NK-92 treated with Interleukin-12 subunit alpha and Interleukin-12 subunit beta, amount 100 ng/mL, for 24 hours (cell line): ENCODE results near the gene C3orf22.
"Not testable (repeated sequence)": the region's sequence is repeated elsewhere in the genome, so short reads cannot be mapped to it uniquely, and the experiment has no call there.

Experiments used
- DNase-seq: peaks from one replicate; lab custom pipeline; 2025; lab: John Stamatoyannopoulos, UW

Gene C3orf22

GRCh38 chr3:126558336-126559071 lies at the start of gene C3orf22:
Gene C3orf22 (minus strand): TSS chr3:126558932. CDS start chr3:126553390, 5,542 bp downstream.
- no peak for DNase-seq

- peak; percentile 76 for DNase-seq
These were observed 48.6 kb upstream of the C3orf22 start for GRCh38 chr3:126607214-126607908.

GRCh38 chr3:126606001-126606400 lies 47.3 kb upstream of the C3orf22 start:
- no peak for DNase-seq

GRCh38 chr3:126604691-126605090 lies 46.0 kb upstream of the C3orf22 start:
- no peak for DNase-seq

- no peak for DNase-seq
These were observed 40.4 kb upstream of the C3orf22 start for GRCh38 chr3:126599101-126599500.

- DNase-seq, result not testable (repeated sequence)
These were observed 36.7 kb upstream of the C3orf22 start for GRCh38 chr3:126595479-126595878.

- not testable (repeated sequence) for DNase-seq
These were observed 32.8 kb upstream of the C3orf22 start for GRCh38 chr3:126591515-126591914.

GRCh38 chr3:126582311-126582710 lies 23.6 kb upstream of the C3orf22 start:
- no peak for DNase-seq

GRCh38 chr3:126581569-126581968 lies 22.8 kb upstream of the C3orf22 start:
- DNase-seq, result no peak

- no peak for DNase-seq
These were observed 22.0 kb upstream of the C3orf22 start for GRCh38 chr3:126580746-126581145.

GRCh38 chr3:126578702-126579101 lies 20.0 kb upstream of the C3orf22 start:
- no peak for DNase-seq

- no peak for DNase-seq
These were observed 18.5 kb upstream of the C3orf22 start for GRCh38 chr3:126577261-126577660.

- DNase-seq, result no peak
These were observed 14.9 kb upstream of the C3orf22 start for GRCh38 chr3:126573492-126574117.

- no peak for DNase-seq
These were observed 12.3 kb upstream of the C3orf22 start for GRCh38 chr3:126571078-126571477.

- DNase-seq, result no peak
These were observed 11.4 kb upstream of the C3orf22 start for GRCh38 chr3:126570103-126570541.

GRCh38 chr3:126569390-126569975 lies 10.8 kb upstream of the C3orf22 start:
- DNase-seq, result no peak

- no peak for DNase-seq
These were observed 10.1 kb upstream of the C3orf22 start for GRCh38 chr3:126568776-126569342.

- no peak for DNase-seq
These were observed 9.1 kb upstream of the C3orf22 start for GRCh38 chr3:126567696-126568438.

- no peak for DNase-seq
These were observed 4.1 kb upstream of the C3orf22 start for GRCh38 chr3:126562737-126563276.

- DNase-seq, result no peak
These were observed 971 bp downstream of the C3orf22 start for GRCh38 chr3:126557761-126558160.

GRCh38 chr3:126557415-126557745 lies 1.4 kb downstream of the C3orf22 start:
- no peak for DNase-seq
